HepG2 (cell line): ENCODE measurements around the gene UBC. TPM values are rescaled to one million over a fixed set of nuclear protein-coding genes. Genes with fewer than 3 reads are reported as not detected.

Source experiments
- HNRNPL ChIP-seq: fragments of 200-400 bp; formaldehyde crosslinking; IDR thresholded peaks from 2 replicates; pipeline ENCODE4 v1.6.1; 2017; ENCODE audit warnings: mild to moderate bottlenecking, low read depth, low read length
- JUN ChIP-seq: sonication (generic); formaldehyde crosslinking; IDR thresholded peaks from 2 replicates; pipeline ENCODE4 v1.4.0; 2020; ENCODE audit warnings: mild to moderate bottlenecking, missing genetic modification reagents
- NFYC ChIP-seq: IDR thresholded peaks from 2 replicates; pipeline ENCODE4 v1.6.1; 2016; ENCODE audit warnings: missing genetic modification reagents, missing compliant biosample characterization
- NKX3-1 ChIP-seq: sonication (generic); formaldehyde crosslinking; IDR thresholded peaks from 2 replicates; pipeline ENCODE4 v1.5.0; 2020; ENCODE audit warnings: missing genetic modification reagents
- PCBP1 ChIP-seq: fragments of 200-400 bp; formaldehyde crosslinking; IDR thresholded peaks from 2 replicates; pipeline ENCODE4 v1.6.1; 2017; ENCODE audit warnings: mild to moderate bottlenecking, low read depth, low read length, borderline replicate concordance
- PHF8 ChIP-seq: sonication (generic); formaldehyde crosslinking; IDR thresholded peaks from 2 replicates; pipeline ENCODE4 v1.5.0; 2020; ENCODE audit warnings: missing genetic modification reagents
- SNAPC2 ChIP-seq: sonication (generic); formaldehyde crosslinking; IDR thresholded peaks from 2 replicates; pipeline ENCODE4 v1.8.1; 2022; ENCODE audit warnings: mild to moderate bottlenecking, missing genetic modification reagents
- SRSF9 ChIP-seq: fragments of 200-400 bp; formaldehyde crosslinking; IDR thresholded peaks from 2 replicates; pipeline ENCODE4 v1.6.1; 2018; ENCODE audit warnings: borderline replicate concordance, mild to moderate bottlenecking, low read depth, low read length; ENCODE audit not compliant: insufficient read depth, poor library complexity, severe bottlenecking
- ZBTB8A ChIP-seq: sonication (generic); formaldehyde crosslinking; IDR thresholded peaks from 2 replicates; pipeline ENCODE4 v1.4.0; 2020; ENCODE audit warnings: mild to moderate bottlenecking, low read depth, missing genetic modification reagents, borderline replicate concordance
- ZNF12 ChIP-seq: sonication (generic); formaldehyde crosslinking; IDR thresholded peaks from 2 replicates; pipeline ENCODE4 v1.5.0; 2020; ENCODE audit warnings: missing genetic modification reagents
- ZNF124 ChIP-seq: sonication (generic); formaldehyde crosslinking; IDR thresholded peaks from 2 replicates; pipeline ENCODE4 v1.4.0; 2020; ENCODE audit warnings: missing genetic modification reagents
- ZNF431 ChIP-seq: sonication (generic); formaldehyde crosslinking; IDR thresholded peaks from 2 replicates; pipeline ENCODE4 v1.9.0; 2022; ENCODE audit warnings: missing genetic modification reagents, low read depth, mild to moderate bottlenecking, borderline replicate concordance
- ZNF564 ChIP-seq: sonication (generic); formaldehyde crosslinking; IDR thresholded peaks from 2 replicates; pipeline ENCODE4 v1.8.1; 2023; ENCODE audit warnings: mild to moderate bottlenecking, missing genetic modification reagents
- ZNF777 ChIP-seq: sonication (generic); formaldehyde crosslinking; IDR thresholded peaks from 2 replicates; pipeline ENCODE4 v1.4.0; 2020; ENCODE audit warnings: missing genetic modification reagents
- ZNF792 ChIP-seq: IDR thresholded peaks from 2 replicates; pipeline ENCODE4 v1.6.1; 2016
- polyA plus RNA-seq, 8 experiments: library from polyadenylated mRNA; depleted of rRNA in 3 of 8; stranded (reverse) in 7 of 8; unstranded in 1 of 8; fragments of >200 nt; fragmentation: Illumina TruSeq in 4 of 8; extraction: Trizol in 4 of 8; gene quantifications; 2 replicates each; pipeline versions ENCODE4 v1.2.1 to v1.2.3, GENCODE V29; 2011 to 2016; ENCODE audit warnings: low read depth in 4 of 8, missing spikeins in 1 of 8, mixed read lengths in 1 of 8; ENCODE audit not compliant: insufficient read depth in 1 of 8
- total RNA-seq, 5 experiments: library from RNA; depleted of rRNA; stranded (reverse); fragments of >200 nt; fragmentation: Illumina TruSeq; extraction: Trizol; gene quantifications; 2 replicates each; pipeline ENCODE4 v1.2.3, GENCODE V29; 2016; ENCODE audit warnings: low read depth in 1 of 5
- TF ChIP-seq, protein P1 (sequence below), 2 experiments: sonication (generic) in 1 of 2; formaldehyde crosslinking in 1 of 2; IDR thresholded peaks; 2 replicates each; pipeline versions ENCODE4 v1.6.1 to v1.9.0; 2014 to 2022; ENCODE audit warnings: antibody characterized with exemption in 1 of 2, borderline replicate concordance in 1 of 2, inconsistent platforms in 1 of 2, low read depth in 1 of 2, missing genetic modification reagents in 1 of 2
- TF ChIP-seq, protein P2 (sequence below): sonication (generic); formaldehyde crosslinking; IDR thresholded peaks from 2 replicates; pipeline ENCODE4 v1.4.0; 2020; ENCODE audit warnings: missing genetic modification reagents; ENCODE audit errors: not compliant biosample characterization
- TF ChIP-seq, protein P3 (sequence below): sonication (generic); formaldehyde crosslinking; conservative IDR thresholded peaks from 2 replicates; pipeline ENCODE4 v1.8.0; 2022; ENCODE audit warnings: mild to moderate bottlenecking, moderate library complexity, missing genetic modification reagents
- TF ChIP-seq, protein P4 (sequence below): IDR thresholded peaks from 2 replicates; pipeline ENCODE4 v1.6.1; 2016; ENCODE audit warnings: mild to moderate bottlenecking

UBC gene
- total and polyA plus RNA-seq, 2 of the 13 experiments (the other 11 are each of a cell fraction or from before 2014, with no cell fraction given): 805 to 1,432 TPM

DNA sequence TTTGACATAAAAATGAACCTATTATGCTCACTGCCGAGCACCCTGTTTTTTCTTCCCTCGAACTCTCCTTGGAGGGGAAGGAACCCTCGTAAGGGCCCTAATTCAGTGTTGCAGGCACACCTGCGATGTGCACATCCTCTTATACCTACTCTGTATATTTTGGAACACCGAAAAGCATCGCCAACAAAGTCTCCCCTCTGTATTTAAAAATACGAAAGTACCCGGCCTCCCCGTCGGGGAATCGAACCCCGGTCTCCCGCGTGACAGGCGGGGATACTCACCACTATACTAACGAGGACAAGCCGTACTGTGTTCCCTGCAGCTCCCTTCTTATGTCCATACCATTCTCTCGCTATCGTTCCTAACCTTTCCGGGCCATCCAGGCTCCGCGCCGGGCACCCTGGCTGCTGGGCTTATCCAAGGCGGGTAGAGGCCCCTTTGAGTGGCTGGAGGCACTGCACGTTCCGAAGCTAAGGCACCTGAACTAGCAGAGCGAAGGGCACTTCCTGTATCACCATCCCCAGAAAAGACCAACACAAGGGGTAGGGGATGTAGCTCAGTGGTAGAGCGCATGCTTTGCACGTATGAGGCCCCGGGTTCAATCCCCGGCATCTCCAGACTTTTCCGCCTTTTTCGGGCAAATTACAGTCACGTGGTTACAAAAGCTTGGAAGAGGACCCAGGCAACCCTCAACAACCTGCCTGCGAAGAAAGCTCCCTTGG is 25.1 kb upstream of the UBC start (continued):
- TF ChIP-seq SNAPC2: peak; percentile 90
- TF ChIP-seq, protein P1, sequence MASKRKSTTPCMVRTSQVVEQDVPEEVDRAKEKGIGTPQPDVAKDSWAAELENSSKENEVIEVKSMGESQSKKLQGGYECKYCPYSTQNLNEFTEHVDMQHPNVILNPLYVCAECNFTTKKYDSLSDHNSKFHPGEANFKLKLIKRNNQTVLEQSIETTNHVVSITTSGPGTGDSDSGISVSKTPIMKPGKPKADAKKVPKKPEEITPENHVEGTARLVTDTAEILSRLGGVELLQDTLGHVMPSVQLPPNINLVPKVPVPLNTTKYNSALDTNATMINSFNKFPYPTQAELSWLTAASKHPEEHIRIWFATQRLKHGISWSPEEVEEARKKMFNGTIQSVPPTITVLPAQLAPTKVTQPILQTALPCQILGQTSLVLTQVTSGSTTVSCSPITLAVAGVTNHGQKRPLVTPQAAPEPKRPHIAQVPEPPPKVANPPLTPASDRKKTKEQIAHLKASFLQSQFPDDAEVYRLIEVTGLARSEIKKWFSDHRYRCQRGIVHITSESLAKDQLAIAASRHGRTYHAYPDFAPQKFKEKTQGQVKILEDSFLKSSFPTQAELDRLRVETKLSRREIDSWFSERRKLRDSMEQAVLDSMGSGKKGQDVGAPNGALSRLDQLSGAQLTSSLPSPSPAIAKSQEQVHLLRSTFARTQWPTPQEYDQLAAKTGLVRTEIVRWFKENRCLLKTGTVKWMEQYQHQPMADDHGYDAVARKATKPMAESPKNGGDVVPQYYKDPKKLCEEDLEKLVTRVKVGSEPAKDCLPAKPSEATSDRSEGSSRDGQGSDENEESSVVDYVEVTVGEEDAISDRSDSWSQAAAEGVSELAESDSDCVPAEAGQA (IDR thresholded peaks at IDR 0.05; ENCODE audit: low read depth): no peak
- TF ChIP-seq, protein P1 (CRISPR knock-in tag; IDR thresholded peaks at IDR 0.05; ENCODE audit: borderline replicate concordance): no peak
- TF ChIP-seq ZNF792 (CRISPR knock-in tag): peak; percentile 48
- TF ChIP-seq PCBP1: no peak
- TF ChIP-seq, protein P2, sequence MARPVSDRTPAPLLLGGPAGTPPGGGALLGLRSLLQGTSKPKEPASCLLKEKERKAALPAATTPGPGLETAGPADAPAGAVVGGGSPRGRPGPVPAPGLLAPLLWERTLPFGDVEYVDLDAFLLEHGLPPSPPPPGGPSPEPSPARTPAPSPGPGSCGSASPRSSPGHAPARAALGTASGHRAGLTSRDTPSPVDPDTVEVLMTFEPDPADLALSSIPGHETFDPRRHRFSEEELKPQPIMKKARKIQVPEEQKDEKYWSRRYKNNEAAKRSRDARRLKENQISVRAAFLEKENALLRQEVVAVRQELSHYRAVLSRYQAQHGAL (CRISPR knock-in tag): peak; percentile 77
- TF ChIP-seq, protein P3, sequence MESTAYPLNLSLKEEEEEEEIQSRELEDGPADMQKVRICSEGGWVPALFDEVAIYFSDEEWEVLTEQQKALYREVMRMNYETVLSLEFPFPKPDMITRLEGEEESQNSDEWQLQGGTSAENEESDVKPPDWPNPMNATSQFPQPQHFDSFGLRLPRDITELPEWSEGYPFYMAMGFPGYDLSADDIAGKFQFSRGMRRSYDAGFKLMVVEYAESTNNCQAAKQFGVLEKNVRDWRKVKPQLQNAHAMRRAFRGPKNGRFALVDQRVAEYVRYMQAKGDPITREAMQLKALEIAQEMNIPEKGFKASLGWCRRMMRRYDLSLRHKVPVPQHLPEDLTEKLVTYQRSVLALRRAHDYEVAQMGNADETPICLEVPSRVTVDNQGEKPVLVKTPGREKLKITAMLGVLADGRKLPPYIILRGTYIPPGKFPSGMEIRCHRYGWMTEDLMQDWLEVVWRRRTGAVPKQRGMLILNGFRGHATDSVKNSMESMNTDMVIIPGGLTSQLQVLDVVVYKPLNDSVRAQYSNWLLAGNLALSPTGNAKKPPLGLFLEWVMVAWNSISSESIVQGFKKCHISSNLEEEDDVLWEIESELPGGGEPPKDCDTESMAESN: no peak; the same call in 1 of the 2 replicates
- TF ChIP-seq, protein P4, sequence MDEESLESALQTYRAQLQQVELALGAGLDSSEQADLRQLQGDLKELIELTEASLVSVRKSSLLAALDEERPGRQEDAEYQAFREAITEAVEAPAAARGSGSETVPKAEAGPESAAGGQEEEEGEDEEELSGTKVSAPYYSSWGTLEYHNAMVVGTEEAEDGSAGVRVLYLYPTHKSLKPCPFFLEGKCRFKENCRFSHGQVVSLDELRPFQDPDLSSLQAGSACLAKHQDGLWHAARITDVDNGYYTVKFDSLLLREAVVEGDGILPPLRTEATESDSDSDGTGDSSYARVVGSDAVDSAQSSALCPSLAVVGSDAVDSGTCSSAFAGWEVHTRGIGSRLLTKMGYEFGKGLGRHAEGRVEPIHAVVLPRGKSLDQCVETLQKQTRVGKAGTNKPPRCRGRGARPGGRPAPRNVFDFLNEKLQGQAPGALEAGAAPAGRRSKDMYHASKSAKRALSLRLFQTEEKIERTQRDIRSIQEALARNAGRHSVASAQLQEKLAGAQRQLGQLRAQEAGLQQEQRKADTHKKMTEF: peak; percentile 86
- peak; percentile 49; the same call in 1 of the 2 replicates for TF ChIP-seq NKX3-1 (CRISPR knock-in tag)
- TF ChIP-seq HNRNPL: 0 out of 2 replicates have a peak, but pooled peaks have one; percentile 17
- TF ChIP-seq PHF8: 0 out of 2 replicates have a peak, but pooled peaks have one; percentile 39
- no peak; the same call in 1 of the 2 replicates for TF ChIP-seq ZNF431 (CRISPR knock-in tag)
- peak; percentile 73 for TF ChIP-seq ZNF777 (CRISPR knock-in tag)
- 0 out of 2 replicates have a peak, but pooled peaks have one; percentile 44 for TF ChIP-seq ZNF564 (CRISPR knock-in tag)
- peak; percentile 69 for TF ChIP-seq ZNF12
- peak; percentile 79; the same call in 1 of the 2 replicates for TF ChIP-seq ZNF124 (CRISPR knock-in tag)
- TF ChIP-seq ZBTB8A (CRISPR knock-in tag): peak; percentile 60; the same call in 1 of the 2 replicates
- TF ChIP-seq NFYC: no peak
- TF ChIP-seq JUN (CRISPR knock-in tag): no peak
- no peak for TF ChIP-seq SRSF9
